HG02852 (cell line): ENCODE data around the gene WWOX.

ENCODE experiments used
- ATAC-seq: cut with Tn5 transposase; IDR thresholded peaks from one replicate; pipeline ENCODE4 v1.9.1; 2021; ENCODE audit warnings: mild to moderate bottlenecking, moderate library complexity; ENCODE audit not compliant: unreplicated experiment

WWOX gene

GRCh38 chr16:78955206-78955605 is 855.8 kb downstream of the WWOX start:
- ATAC-seq, result no peak

GRCh38 chr16:78956859-78957258 is 857.4 kb downstream of the WWOX start:
- no peak for ATAC-seq

GRCh38 chr16:78957317-78958100 is 858.1 kb downstream of the WWOX start:
- no peak for ATAC-seq

- ATAC-seq, result peak; percentile 46
These were observed 862.0 kb downstream of the WWOX start for GRCh38 chr16:78961464-78961863.

GRCh38 chr16:78962457-78962929 is 863.0 kb downstream of the WWOX start:
- ATAC-seq, result peak; percentile 95

GRCh38 chr16:78967948-78968347 is 868.5 kb downstream of the WWOX start:
- no peak for ATAC-seq

GRCh38 chr16:78969721-78970120 is 870.3 kb downstream of the WWOX start:
- no peak for ATAC-seq

- ATAC-seq, result no peak
These were observed 871.2 kb downstream of the WWOX start for GRCh38 chr16:78970650-78971049.

- no peak for ATAC-seq
These were observed 872.6 kb downstream of the WWOX start for GRCh38 chr16:78972006-78972405.

GRCh38 chr16:78972986-78973385 is 873.5 kb downstream of the WWOX start:
- no peak for ATAC-seq

- ATAC-seq, result no peak
These were observed 876.8 kb downstream of the WWOX start for GRCh38 chr16:78976212-78976611.

GRCh38 chr16:78980825-78981224 is 881.4 kb downstream of the WWOX start:
- ATAC-seq, result no peak

GRCh38 chr16:78982096-78982744 is 882.8 kb downstream of the WWOX start:
- no peak for ATAC-seq

GRCh38 chr16:78984324-78984723 is 884.9 kb downstream of the WWOX start:
- ATAC-seq, result no peak

- ATAC-seq, result no peak
These were observed 885.5 kb downstream of the WWOX start for GRCh38 chr16:78984887-78985464.

- no peak for ATAC-seq
These were observed 886.5 kb downstream of the WWOX start for GRCh38 chr16:78985716-78986605.

GRCh38 chr16:78987666-78988065 is 888.2 kb downstream of the WWOX start:
- no peak for ATAC-seq

- ATAC-seq, result no peak
These were observed 889.0 kb downstream of the WWOX start for GRCh38 chr16:78988361-78988969.

- ATAC-seq, result no peak
These were observed 890.9 kb downstream of the WWOX start for GRCh38 chr16:78990309-78990701.

GRCh38 chr16:78992001-78992400 is 892.5 kb downstream of the WWOX start:
- ATAC-seq, result no peak

- ATAC-seq, result no peak
These were observed 893.9 kb downstream of the WWOX start for GRCh38 chr16:78993346-78993745.
